ENCODE data around the gene ARHGAP23. TPM values are rescaled to one million over a fixed set of nuclear protein-coding genes. Genes with fewer than 3 reads are reported as not detected.

Gene ARHGAP23, protein sequence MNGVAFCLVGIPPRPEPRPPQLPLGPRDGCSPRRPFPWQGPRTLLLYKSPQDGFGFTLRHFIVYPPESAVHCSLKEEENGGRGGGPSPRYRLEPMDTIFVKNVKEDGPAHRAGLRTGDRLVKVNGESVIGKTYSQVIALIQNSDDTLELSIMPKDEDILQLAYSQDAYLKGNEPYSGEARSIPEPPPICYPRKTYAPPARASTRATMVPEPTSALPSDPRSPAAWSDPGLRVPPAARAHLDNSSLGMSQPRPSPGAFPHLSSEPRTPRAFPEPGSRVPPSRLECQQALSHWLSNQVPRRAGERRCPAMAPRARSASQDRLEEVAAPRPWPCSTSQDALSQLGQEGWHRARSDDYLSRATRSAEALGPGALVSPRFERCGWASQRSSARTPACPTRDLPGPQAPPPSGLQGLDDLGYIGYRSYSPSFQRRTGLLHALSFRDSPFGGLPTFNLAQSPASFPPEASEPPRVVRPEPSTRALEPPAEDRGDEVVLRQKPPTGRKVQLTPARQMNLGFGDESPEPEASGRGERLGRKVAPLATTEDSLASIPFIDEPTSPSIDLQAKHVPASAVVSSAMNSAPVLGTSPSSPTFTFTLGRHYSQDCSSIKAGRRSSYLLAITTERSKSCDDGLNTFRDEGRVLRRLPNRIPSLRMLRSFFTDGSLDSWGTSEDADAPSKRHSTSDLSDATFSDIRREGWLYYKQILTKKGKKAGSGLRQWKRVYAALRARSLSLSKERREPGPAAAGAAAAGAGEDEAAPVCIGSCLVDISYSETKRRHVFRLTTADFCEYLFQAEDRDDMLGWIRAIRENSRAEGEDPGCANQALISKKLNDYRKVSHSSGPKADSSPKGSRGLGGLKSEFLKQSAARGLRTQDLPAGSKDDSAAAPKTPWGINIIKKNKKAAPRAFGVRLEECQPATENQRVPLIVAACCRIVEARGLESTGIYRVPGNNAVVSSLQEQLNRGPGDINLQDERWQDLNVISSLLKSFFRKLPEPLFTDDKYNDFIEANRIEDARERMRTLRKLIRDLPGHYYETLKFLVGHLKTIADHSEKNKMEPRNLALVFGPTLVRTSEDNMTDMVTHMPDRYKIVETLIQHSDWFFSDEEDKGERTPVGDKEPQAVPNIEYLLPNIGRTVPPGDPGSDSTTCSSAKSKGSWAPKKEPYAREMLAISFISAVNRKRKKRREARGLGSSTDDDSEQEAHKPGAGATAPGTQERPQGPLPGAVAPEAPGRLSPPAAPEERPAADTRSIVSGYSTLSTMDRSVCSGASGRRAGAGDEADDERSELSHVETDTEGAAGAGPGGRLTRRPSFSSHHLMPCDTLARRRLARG (N-terminal part only)
- total RNA-seq (not detected), polyA plus RNA-seq (under 1 TPM; 0.04 to 0.23 TPM)

GRCh38 chr17:38428112-38428642 is at the start of gene ARHGAP23:
TSS of gene ARHGAP23 (plus strand) at chr17:38428464. CDS start at chr17:38428486, 22 bp downstream.
- Histone ChIP-seq H3K4me1 (ENCODE audit: insufficient read depth, low read length) (peaks cover 10% of the 10 kb centered on the region), H3K4me3 (ENCODE audit: low read length in 2 of 2) (peak within 1 kb of the TSS in 1 of 2 donors; percentile 41), H3K9me3 (ENCODE audit: control insufficient read depth in 1 of 2, low read length in 2 of 2) (no peaks in the 10 kb centered on the region), H3K36me3 (ENCODE audit: insufficient read depth, low read length) (no peaks in the 10 kb centered on the region), H3K27ac (ENCODE audit: low read depth, low read length) (no peak within 1 kb of the TSS), H3K27me3 (ENCODE audit: insufficient read depth, low read length) (no peaks in the 10 kb centered on the region)
- H3K27ac Mint-ChIP-seq = peak within 1 kb of the TSS in 6 of 7 donors; percentile 9 to 89 (median 42)
- no peaks in the 10 kb centered on the region for H3K36me3 Mint-ChIP-seq
- no peaks in the 10 kb centered on the region for H3K9me3 Mint-ChIP-seq
- peaks cover 4 to 12% (median 7%) of the 10 kb centered on the region in 4 donors for H3K4me1 Mint-ChIP-seq
- DNase-seq = peak in 3 of 5 donors; percentile 21 to 33 (median 26)
- POLR2A ChIA-PET (ENCODE audit: partially characterized antibody) = no interaction called here
- peaks cover 14 to 24% of the 10 kb centered on the region in 2 donors for H3K27me3 Mint-ChIP-seq
- CTCF ChIA-PET (ENCODE audit: partially characterized antibody) = interaction anchor here (0.9 to 1.0 kb wide), 2 partner anchors 14 to 79 kb away, joined by 3 read pairs; no protein-coding TSS in a partner anchor
- peak within 1 kb of the TSS; percentile 51 to 83 (median 77) for H3K4me3 Mint-ChIP-seq
- intact Hi-C loops (cut with micrococcal nuclease) = no loop called here

DNA sequence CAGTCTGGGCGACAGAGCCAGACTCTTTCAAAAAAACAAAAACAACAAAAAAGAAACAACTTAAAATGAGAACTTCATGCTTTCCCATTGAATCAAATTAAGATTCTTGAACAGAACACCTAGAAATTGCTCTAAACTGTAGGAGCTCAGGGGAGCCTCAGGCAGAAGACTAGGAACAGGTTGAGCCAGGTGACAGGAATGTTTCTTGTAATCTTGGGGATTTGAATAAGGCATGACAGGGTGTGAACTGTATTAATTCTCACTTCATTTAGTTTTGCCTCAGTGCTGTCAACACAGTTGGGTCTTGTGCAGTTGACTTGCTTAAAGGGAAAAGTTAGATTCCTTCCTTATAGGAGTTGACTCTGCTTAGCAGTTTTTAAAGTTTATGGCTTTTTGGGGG is 48.8 kb upstream of the ARHGAP23 start:
- H3K27me3 Mint-ChIP-seq = no peaks in the 10 kb centered on the region
- H3K4me1 ChIP-seq (ENCODE audit: insufficient read depth, low read length) = no peaks in the 10 kb centered on the region
- H3K4me3 ChIP-seq (ENCODE audit: low read length in 2 of 2) = no peak overlapping the region
- peaks cover 0 to 2% (median 0%) of the 10 kb centered on the region in 8 donors for H3K9me3 Mint-ChIP-seq
- DNase-seq = no peak
- CTCF ChIA-PET (ENCODE audit: partially characterized antibody) = interaction anchor here (1.4 kb wide), 1 partner anchor 30 kb away, joined by 6 read pairs; no protein-coding TSS in a partner anchor
- H3K36me3 Mint-ChIP-seq = peaks cover 17 to 40% of the 10 kb centered on the region in 2 donors
- no peak overlapping the region for H3K27ac ChIP-seq (ENCODE audit: low read depth, low read length)
- intact Hi-C loops (cut with micrococcal nuclease) = no loop called here
- no peaks in the 10 kb centered on the region for H3K4me1 Mint-ChIP-seq
- H3K4me3 Mint-ChIP-seq = no peak overlapping the region
- no peaks in the 10 kb centered on the region for H3K9me3 ChIP-seq (ENCODE audit: control insufficient read depth in 1 of 2, low read length in 2 of 2)
- H3K27me3 ChIP-seq (ENCODE audit: insufficient read depth, low read length) = no peaks in the 10 kb centered on the region
- H3K36me3 ChIP-seq (ENCODE audit: insufficient read depth, low read length) = peaks cover 12% of the 10 kb centered on the region
- POLR2A ChIA-PET (ENCODE audit: partially characterized antibody) = no interaction called here
- peak overlapping the region in 1 of 7 donors; percentile 65 for H3K27ac Mint-ChIP-seq

DNA sequence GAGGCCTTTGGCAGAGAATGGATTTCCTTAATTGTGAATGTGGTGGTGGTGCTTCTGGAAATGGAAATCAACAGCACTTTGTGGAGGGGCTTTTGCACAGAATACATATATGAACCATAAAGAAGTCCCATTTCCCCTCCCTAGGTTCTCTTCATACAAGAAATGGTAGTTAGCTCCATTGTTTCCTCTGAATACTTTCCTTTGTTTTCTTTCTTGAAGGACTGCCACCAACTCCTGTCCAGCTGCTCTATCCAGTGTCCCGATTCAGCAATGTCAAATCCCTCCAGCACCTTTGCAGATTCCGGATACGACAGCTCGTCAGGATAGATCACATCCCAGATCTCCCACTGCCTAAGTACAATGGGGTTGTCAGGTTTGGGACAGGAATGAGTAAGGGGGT is 33.2 kb upstream of the ARHGAP23 start:
- ChIA-PET CTCF (ENCODE audit: partially characterized antibody) (interaction anchor here (2.2 kb wide), 1 partner anchor 19 kb away, joined by 7 read pairs; no protein-coding TSS in a partner anchor), POLR2A (ENCODE audit: partially characterized antibody) (no interaction called here)
- H3K27me3 ChIP-seq (ENCODE audit: insufficient read depth, low read length) = no peaks in the 10 kb centered on the region
- Mint-ChIP-seq H3K27ac (no peak overlapping the region), H3K27me3 (no peaks in the 10 kb centered on the region), H3K4me3 (no peak overlapping the region), H3K4me1 (no peaks in the 10 kb centered on the region), H3K36me3 (peaks cover 41 to 46% of the 10 kb centered on the region in 2 donors), H3K9me3 (no peaks in the 10 kb centered on the region)
- intact Hi-C loops (cut with micrococcal nuclease) = no loop called here
- H3K36me3 ChIP-seq (ENCODE audit: insufficient read depth, low read length) = peaks cover 29% of the 10 kb centered on the region
- no peaks in the 10 kb centered on the region for H3K4me1 ChIP-seq (ENCODE audit: insufficient read depth, low read length)
- no peak for DNase-seq
- no peak overlapping the region for H3K4me3 ChIP-seq (ENCODE audit: low read length in 2 of 2)
- no peaks in the 10 kb centered on the region for H3K9me3 ChIP-seq (ENCODE audit: control insufficient read depth in 1 of 2, low read length in 2 of 2)
- H3K27ac ChIP-seq (ENCODE audit: low read depth, low read length) = no peak overlapping the region

GRCh38 chr17:38397227-38397626 is 31.0 kb upstream of the ARHGAP23 start:
- H3K4me3 ChIP-seq (ENCODE audit: low read length in 2 of 2) = no peak overlapping the region
- no peaks in the 10 kb centered on the region for H3K27me3 ChIP-seq (ENCODE audit: insufficient read depth, low read length)
- POLR2A ChIA-PET (ENCODE audit: partially characterized antibody) = no interaction called here
- no peaks in the 10 kb centered on the region for H3K27me3 Mint-ChIP-seq
- H3K4me1 ChIP-seq (ENCODE audit: insufficient read depth, low read length) = no peaks in the 10 kb centered on the region
- intact Hi-C loops (cut with micrococcal nuclease) = no loop called here
- no peak overlapping the region for H3K27ac ChIP-seq (ENCODE audit: low read depth, low read length)
- no peaks in the 10 kb centered on the region for H3K9me3 Mint-ChIP-seq
- CTCF ChIA-PET (ENCODE audit: partially characterized antibody) = interaction anchor here (0.9 to 2.2 kb wide), 2 partner anchors 17 to 48 kb away, joined by 3 to 7 read pairs; no protein-coding TSS in a partner anchor
- peaks cover 40% of the 10 kb centered on the region for H3K36me3 ChIP-seq (ENCODE audit: insufficient read depth, low read length)
- H3K4me1 Mint-ChIP-seq = peaks cover 0 to 2% (median 0%) of the 10 kb centered on the region in 4 donors
- H3K27ac Mint-ChIP-seq = peak overlapping the region in 1 of 7 donors; percentile 8
- no peaks in the 10 kb centered on the region for H3K9me3 ChIP-seq (ENCODE audit: control insufficient read depth in 1 of 2, low read length in 2 of 2)
- DNase-seq = no peak
- H3K4me3 Mint-ChIP-seq = no peak overlapping the region
- H3K36me3 Mint-ChIP-seq = peaks cover 50 to 62% of the 10 kb centered on the region in 2 donors

- intact Hi-C loops (cut with micrococcal nuclease) = no loop called here
- H3K9me3 ChIP-seq (ENCODE audit: control insufficient read depth in 1 of 2, low read length in 2 of 2) = no peaks in the 10 kb centered on the region
- no peaks in the 10 kb centered on the region for H3K9me3 Mint-ChIP-seq
- no peak overlapping the region for H3K4me3 ChIP-seq (ENCODE audit: low read length in 2 of 2)
- no peaks in the 10 kb centered on the region for H3K27me3 Mint-ChIP-seq
- H3K27me3 ChIP-seq (ENCODE audit: insufficient read depth, low read length) = no peaks in the 10 kb centered on the region
- ChIA-PET CTCF (ENCODE audit: partially characterized antibody) (interaction anchor here (0.7 to 1.3 kb wide), 3 partner anchors 14 to 50 kb away, joined by 3 to 4 read pairs (median 3); no protein-coding TSS in a partner anchor), POLR2A (ENCODE audit: partially characterized antibody) (no interaction called here)
- H3K4me3 Mint-ChIP-seq = no peak overlapping the region
- no peak overlapping the region for H3K27ac Mint-ChIP-seq
- H3K4me1 Mint-ChIP-seq = peaks cover 0 to 2% (median 0%) of the 10 kb centered on the region in 4 donors
- no peak overlapping the region for H3K27ac ChIP-seq (ENCODE audit: low read depth, low read length)
- DNase-seq = no peak
- peaks cover 48 to 58% of the 10 kb centered on the region in 2 donors for H3K36me3 Mint-ChIP-seq
- H3K36me3 ChIP-seq (ENCODE audit: insufficient read depth, low read length) = peaks cover 38% of the 10 kb centered on the region
- H3K4me1 ChIP-seq (ENCODE audit: insufficient read depth, low read length) = no peaks in the 10 kb centered on the region
These were observed 28.0 kb upstream of the ARHGAP23 start for GRCh38 chr17:38400286-38400685.

GRCh38 chr17:38401459-38401858 is 26.8 kb upstream of the ARHGAP23 start:
- ChIA-PET POLR2A (ENCODE audit: partially characterized antibody) (no interaction called here), CTCF (ENCODE audit: partially characterized antibody) (interaction anchor here (0.8 to 3.4 kb wide), 2 partner anchors 13 to 52 kb away, joined by 4 to 12 read pairs; no protein-coding TSS in a partner anchor)
- H3K4me1 Mint-ChIP-seq = peaks cover 0 to 2% (median 0%) of the 10 kb centered on the region in 4 donors
- intact Hi-C loops (cut with micrococcal nuclease) = no loop called here
- no peak overlapping the region for H3K4me3 Mint-ChIP-seq
- no peaks in the 10 kb centered on the region for H3K9me3 Mint-ChIP-seq
- peak overlapping the region in 1 of 7 donors; percentile 70 for H3K27ac Mint-ChIP-seq
- Histone ChIP-seq H3K4me1 (ENCODE audit: insufficient read depth, low read length) (no peaks in the 10 kb centered on the region), H3K27me3 (ENCODE audit: insufficient read depth, low read length) (no peaks in the 10 kb centered on the region), H3K27ac (ENCODE audit: low read depth, low read length) (no peak overlapping the region), H3K4me3 (ENCODE audit: low read length in 2 of 2) (no peak overlapping the region), H3K9me3 (ENCODE audit: control insufficient read depth in 1 of 2, low read length in 2 of 2) (no peaks in the 10 kb centered on the region), H3K36me3 (ENCODE audit: insufficient read depth, low read length) (peaks cover 26% of the 10 kb centered on the region)
- H3K27me3 Mint-ChIP-seq = no peaks in the 10 kb centered on the region
- no peak for DNase-seq
- H3K36me3 Mint-ChIP-seq = peaks cover 40 to 47% of the 10 kb centered on the region in 2 donors
